ENCODE results near the gene KIN.

DNA sequence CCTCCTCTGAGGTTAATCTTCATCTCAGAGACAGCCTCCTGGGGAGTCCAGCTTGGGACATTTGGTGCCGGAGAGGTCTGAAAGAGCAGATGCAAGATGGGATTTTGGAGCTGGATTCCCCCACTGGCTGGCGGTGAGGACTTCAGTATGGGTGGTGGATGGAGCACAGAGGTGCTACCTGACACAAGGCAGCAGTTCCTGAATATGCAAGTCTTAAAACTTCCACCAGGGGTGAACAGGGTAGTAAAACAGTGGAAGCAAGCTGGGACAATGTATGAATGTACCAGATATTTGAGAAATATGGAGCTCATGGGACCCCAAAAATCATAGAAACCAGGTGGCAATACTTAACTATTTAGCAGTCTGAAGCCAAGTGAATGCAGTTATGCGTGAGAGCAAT, 25.7 kb upstream of the KIN start:
- TF ChIP-seq, protein P1, sequence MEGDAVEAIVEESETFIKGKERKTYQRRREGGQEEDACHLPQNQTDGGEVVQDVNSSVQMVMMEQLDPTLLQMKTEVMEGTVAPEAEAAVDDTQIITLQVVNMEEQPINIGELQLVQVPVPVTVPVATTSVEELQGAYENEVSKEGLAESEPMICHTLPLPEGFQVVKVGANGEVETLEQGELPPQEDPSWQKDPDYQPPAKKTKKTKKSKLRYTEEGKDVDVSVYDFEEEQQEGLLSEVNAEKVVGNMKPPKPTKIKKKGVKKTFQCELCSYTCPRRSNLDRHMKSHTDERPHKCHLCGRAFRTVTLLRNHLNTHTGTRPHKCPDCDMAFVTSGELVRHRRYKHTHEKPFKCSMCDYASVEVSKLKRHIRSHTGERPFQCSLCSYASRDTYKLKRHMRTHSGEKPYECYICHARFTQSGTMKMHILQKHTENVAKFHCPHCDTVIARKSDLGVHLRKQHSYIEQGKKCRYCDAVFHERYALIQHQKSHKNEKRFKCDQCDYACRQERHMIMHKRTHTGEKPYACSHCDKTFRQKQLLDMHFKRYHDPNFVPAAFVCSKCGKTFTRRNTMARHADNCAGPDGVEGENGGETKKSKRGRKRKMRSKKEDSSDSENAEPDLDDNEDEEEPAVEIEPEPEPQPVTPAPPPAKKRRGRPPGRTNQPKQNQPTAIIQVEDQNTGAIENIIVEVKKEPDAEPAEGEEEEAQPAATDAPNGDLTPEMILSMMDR (IDR thresholded peaks at IDR 0.05): no peak
- TF ChIP-seq EP300 (IDR thresholded peaks at IDR 0.05): no peak

Measured in suprapubic skin (tissue), 3 donors.